ENCODE results near the gene PTPRS. TPM values are rescaled to one million over a fixed set of nuclear protein-coding genes. Genes with fewer than 3 reads are reported as not detected.
A peak's percentile ranks its signal among the peaks of the same experiment; 100 is the strongest.

The PTPRS gene
- total and polyA plus RNA-seq, 9 of the 15 experiments (the other 6 are each of a cell fraction or from before 2014, with no cell fraction given) = 1.1 to 49.4 (median 14.1) TPM

DNA sequence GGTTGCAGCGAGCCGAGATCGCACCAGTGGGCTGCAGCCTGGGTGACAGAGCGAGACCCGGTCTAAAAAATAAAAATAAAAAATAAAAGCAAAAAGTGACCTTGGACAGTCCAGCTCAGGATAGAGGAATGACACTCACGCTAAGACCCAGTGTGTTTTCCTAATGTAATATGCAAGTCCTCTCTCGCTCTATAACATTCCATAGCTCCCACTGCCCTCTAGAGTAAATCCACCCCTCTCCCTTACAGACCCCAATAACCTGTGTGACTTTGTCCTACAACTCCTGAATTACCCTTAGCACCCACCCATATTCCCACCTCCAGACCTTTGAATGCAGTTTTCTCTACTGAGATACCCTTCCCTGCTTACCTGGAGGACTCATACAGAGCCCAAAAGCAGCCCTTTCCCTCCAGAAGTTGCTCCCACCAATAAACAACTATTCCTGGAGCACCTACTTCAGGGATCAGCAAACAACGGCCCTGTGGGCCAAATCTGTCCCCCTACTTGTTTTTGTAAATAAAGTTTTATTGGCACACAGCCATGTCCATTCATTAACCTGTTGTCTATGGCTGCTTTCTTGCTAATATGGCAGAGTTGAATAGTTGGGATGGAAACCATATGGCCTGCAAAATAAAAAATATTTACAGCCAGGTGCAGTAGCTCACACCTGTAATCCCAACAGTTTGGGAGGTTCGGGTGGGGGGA, 39.8 kb upstream of the PTPRS start (continued):
- TF ChIP-seq, protein P1, sequence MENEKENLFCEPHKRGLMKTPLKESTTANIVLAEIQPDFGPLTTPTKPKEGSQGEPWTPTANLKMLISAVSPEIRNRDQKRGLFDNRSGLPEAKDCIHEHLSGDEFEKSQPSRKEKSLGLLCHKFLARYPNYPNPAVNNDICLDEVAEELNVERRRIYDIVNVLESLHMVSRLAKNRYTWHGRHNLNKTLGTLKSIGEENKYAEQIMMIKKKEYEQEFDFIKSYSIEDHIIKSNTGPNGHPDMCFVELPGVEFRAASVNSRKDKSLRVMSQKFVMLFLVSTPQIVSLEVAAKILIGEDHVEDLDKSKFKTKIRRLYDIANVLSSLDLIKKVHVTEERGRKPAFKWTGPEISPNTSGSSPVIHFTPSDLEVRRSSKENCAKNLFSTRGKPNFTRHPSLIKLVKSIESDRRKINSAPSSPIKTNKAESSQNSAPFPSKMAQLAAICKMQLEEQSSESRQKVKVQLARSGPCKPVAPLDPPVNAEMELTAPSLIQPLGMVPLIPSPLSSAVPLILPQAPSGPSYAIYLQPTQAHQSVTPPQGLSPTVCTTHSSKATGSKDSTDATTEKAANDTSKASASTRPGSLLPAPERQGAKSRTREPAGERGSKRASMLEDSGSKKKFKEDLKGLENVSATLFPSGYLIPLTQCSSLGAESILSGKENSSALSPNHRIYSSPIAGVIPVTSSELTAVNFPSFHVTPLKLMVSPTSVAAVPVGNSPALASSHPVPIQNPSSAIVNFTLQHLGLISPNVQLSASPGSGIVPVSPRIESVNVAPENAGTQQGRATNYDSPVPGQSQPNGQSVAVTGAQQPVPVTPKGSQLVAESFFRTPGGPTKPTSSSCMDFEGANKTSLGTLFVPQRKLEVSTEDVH (IDR thresholded peaks at IDR 0.05; ENCODE audit: low read depth, partially characterized antibody) = no peak
- no peak for TF ChIP-seq PHF8 (IDR thresholded peaks at IDR 0.05; ENCODE audit: borderline replicate concordance, low read length)
- no peak for TF ChIP-seq LCOR (CRISPR knock-in tag; IDR thresholded peaks at IDR 0.05)
- TF ChIP-seq TAF9B (IDR thresholded peaks at IDR 0.05; ENCODE audit: partially characterized antibody) = no peak
- no peak for TF ChIP-seq ZC3H8 (IDR thresholded peaks at IDR 0.05)
- TF ChIP-seq ZNF165 (CRISPR knock-in tag; IDR thresholded peaks at IDR 0.05; ENCODE audit: borderline replicate concordance) = no peak
- TF ChIP-seq SMARCB1 (IDR thresholded peaks at IDR 0.05; ENCODE audit: insufficient read length, low read depth) = no peak
- TF ChIP-seq ZFP36 (IDR thresholded peaks at IDR 0.05; ENCODE audit: low read depth, low read length, partially characterized antibody) = peak; percentile 28
- TF ChIP-seq RBM25 (IDR thresholded peaks at IDR 0.05; ENCODE audit: low read depth, low read length, severe bottlenecking) = peak; percentile 64
- TF ChIP-seq, protein P2, sequence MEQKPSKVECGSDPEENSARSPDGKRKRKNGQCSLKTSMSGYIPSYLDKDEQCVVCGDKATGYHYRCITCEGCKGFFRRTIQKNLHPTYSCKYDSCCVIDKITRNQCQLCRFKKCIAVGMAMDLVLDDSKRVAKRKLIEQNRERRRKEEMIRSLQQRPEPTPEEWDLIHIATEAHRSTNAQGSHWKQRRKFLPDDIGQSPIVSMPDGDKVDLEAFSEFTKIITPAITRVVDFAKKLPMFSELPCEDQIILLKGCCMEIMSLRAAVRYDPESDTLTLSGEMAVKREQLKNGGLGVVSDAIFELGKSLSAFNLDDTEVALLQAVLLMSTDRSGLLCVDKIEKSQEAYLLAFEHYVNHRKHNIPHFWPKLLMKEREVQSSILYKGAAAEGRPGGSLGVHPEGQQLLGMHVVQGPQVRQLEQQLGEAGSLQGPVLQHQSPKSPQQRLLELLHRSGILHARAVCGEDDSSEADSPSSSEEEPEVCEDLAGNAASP (IDR thresholded peaks at IDR 0.05) = no peak
- TF ChIP-seq FOXK1 (CRISPR knock-in tag; IDR thresholded peaks at IDR 0.05; ENCODE audit: borderline replicate concordance) = no peak
- no peak for TF ChIP-seq POLR2AphosphoS2 (IDR thresholded peaks at IDR 0.05; ENCODE audit: low read length)
- TF ChIP-seq KDM4B (IDR thresholded peaks at IDR 0.05; ENCODE audit: borderline replicate concordance in 2 of 2, low read depth in 1 of 2) = no peak
- peak; percentile 29; the same call in 1 of the 2 replicates for TF ChIP-seq NFIC (IDR thresholded peaks at IDR 0.05)
- TF ChIP-seq ZNF197 (CRISPR knock-in tag; IDR thresholded peaks at IDR 0.05; ENCODE audit: low read depth) = no peak
- TF ChIP-seq BMI1 (IDR thresholded peaks at IDR 0.05; ENCODE audit: low read length) = no peak
- no peak for TF ChIP-seq ZNF140 (CRISPR knock-in tag; IDR thresholded peaks at IDR 0.05)
- no peak for TF ChIP-seq ZFX (CRISPR knock-in tag; IDR thresholded peaks at IDR 0.05)
- no peak for TF ChIP-seq POU5F1 (IDR thresholded peaks at IDR 0.05; ENCODE audit: borderline replicate concordance, low read depth, low read length, partially characterized antibody)
- no peak for TF ChIP-seq SP1 (CRISPR knock-in tag; IDR thresholded peaks at IDR 0.05)
- TF ChIP-seq POLR2A (conservative IDR thresholded peaks at IDR 0.05) = no peak
- no peak for TF ChIP-seq ZNF75A (CRISPR knock-in tag; IDR thresholded peaks at IDR 0.05)
- TF ChIP-seq KDM1A (IDR thresholded peaks at IDR 0.05) = peak in 1 of 2 experiments; percentile 50; a peak in 1 of 4 replicates
- no peak for TF ChIP-seq BRD4 (IDR thresholded peaks at IDR 0.05)
- TF ChIP-seq ELF2 (CRISPR knock-in tag; IDR thresholded peaks at IDR 0.05) = no peak

All from K562 (cell line).